Left renal cortex interstitium (tissue), 4 donors: ENCODE measurements around the gene FARP2. TPM values are rescaled to one million over a fixed set of nuclear protein-coding genes. Genes with fewer than 3 reads are reported as not detected.
"Not testable (repeated sequence)": the region's sequence is repeated elsewhere in the genome, so short reads cannot be mapped to it uniquely, and the experiment has no call there.

Experiments
- DNase-seq, 4 donors: peaks; one replicate each; pipeline ENCODE4 v3.0.0-alpha.2; 2013; ENCODE audit warnings: low read depth in 4 of 4, low spot score in 2 of 4, missing footprints in 1 of 4
- polyA plus RNA-seq, 4 donors: library from polyadenylated mRNA; unstranded; fragments of 120-200 nt; gene quantifications; one replicate each; pipeline ENCODE4 v1.2.1, GENCODE V29; 2013; ENCODE audit not compliant: insufficient read length in 4 of 4

The FARP2 gene
- polyA plus RNA-seq, 4 donors: 44.4 to 65.8 (median 54.5) TPM

DNA sequence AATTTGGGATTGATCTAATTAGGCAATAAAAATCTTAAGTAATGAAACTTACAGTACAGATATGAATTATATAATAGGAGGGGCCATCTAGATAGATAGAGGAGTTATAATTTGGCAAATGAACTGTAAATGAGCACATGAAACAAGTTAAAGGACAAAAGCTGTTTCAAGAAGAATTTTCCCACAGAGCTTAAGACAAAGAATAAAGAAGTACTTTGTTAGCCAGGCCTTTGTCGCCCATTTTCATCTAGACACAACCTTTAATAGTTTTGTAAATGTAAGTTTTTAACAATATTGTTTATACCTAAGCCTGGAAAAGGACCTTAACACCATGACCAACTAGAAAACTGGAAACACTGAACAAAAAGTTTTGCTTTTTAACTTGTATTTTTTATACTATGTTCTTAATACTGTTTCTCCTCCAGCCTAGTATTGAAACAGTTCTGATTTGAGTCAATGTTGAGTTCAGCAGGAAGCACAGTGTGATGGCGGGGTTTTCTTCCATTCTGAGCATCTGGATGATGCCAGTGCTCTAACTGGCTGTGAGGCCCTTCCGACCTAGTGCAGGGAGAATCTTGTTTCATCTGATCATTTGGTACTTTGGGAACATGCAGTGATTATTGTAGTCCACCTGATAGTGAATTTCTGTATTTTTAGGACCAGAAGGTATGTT, 37.6 kb downstream of the FARP2 start:
- no peak for DNase-seq

DNA sequence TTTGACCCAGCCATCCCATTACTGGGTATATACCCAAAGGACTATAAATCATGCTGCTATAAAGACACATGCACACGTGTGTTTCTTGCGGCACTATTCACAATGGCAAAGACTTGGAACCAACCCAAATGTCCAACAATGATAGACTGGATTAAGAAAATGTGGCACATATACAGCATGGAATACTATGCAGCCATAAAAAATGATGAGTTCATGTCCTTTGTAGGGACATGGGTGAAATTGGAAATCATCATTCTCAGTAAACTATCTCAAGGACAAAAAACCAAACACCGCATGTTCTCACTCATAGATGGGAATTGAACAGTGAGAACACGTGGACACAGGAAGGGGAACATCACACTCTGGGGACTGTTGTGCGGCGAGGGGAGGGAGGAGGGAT, 40.7 kb downstream of the FARP2 start:
- DNase-seq: not testable (repeated sequence)

DNA sequence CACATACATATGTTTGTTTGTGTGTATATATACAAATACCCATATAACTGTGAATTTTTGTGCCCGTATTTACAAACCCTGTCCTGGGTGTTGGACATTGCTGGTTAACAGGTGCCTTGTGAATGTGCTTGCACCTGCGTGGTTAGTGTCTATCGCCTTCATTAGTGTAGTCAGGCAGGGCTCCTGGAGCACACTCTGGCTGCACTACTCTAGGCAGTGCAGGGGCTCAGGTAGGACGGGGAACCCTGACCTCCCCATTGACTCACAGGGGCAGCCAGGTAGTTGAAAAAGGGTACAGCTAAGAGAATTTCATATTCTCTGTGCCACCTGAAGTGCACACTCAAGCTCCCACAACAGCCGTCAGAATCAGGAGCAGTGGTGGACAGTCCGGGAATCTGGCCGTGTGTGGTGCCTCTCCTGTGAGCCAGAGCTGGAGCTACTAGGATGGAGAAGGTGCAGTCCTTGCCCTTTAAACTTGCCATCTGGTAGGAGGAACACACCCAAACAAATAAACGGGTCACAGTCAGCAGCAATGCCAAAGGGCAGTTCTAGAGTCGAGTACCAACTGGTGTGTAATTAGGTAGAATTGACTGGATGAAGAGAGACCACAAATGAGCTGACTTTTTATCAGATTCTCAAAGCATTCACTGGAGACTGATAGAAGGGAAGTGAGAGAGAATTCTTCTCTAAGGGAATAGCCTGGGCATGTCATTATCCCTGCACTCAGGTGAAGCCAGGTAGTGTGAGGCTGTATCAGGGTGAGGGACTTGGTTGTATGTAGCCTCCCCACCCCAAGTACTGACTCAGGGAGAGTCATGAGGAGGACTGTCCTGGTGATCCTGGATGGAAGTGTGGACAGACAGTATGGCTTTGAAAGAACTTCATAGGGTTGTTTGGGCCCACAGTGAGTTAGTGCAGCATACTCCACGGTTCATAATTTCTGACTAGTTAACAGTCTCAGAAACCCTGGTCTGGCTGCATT, 44.1 kb downstream of the FARP2 start:
- no peak for DNase-seq

DNA sequence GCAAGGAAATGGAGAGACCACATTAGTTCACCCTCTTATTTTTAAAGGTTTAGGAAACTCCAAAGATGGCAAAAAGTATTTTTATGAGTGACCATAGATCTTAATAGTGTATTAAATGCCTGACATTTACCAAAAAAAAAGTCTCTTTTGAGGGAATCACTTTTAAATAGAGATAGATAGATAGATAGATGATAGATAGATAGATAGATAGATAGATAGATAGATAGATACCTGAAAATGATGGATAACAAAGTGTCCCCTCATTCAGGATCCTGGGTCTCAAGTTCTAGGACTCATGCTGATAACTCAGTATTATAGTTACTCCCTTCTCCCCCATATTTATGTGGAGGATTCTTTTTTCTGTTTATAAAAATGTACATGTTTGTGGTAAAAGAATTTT, 52.8 kb downstream of the FARP2 start:
- DNase-seq: no peak

DNA sequence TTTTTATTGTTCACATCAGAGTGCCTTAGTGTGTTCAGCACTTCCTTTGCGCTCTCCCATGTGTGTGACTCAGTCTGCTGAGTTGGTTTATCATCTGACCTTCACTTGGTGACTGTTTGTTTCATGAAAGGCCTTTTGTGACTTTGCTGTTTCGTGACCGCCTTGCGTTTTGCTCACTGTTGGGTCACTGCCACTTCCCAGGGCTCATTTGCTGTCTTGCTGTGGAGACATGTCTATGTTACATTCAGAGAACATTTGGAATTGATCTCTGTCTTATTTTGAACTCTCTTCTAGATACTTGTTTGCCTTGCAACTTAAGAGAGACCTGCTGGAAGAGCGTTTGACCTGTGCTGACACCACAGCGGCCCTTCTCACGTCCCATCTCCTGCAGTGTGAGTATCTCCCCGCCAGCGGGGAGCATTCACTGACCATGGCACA, 54.7 kb downstream of the FARP2 start:
- no peak for DNase-seq

DNA sequence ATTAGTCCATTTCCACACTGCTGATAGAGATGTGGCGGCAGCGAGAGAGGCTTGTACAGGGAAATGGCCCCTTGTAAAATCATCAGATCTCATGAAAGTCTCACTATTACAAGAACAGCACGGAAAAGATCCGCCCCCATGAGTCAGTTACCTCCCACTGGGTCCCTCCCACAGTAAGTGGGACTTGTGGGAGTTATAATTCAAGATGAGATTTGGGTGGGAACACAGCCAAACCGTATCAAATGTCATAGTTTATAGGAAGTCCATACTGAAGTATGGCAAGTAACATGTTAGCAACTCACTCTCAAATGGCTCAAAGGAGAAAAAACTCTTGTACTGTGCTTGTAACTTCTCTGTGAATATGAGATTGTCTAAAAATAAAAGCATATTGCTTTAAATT, 56.1 kb downstream of the FARP2 start:
- peak; percentile 21 to 36 (median 22) for DNase-seq

DNA sequence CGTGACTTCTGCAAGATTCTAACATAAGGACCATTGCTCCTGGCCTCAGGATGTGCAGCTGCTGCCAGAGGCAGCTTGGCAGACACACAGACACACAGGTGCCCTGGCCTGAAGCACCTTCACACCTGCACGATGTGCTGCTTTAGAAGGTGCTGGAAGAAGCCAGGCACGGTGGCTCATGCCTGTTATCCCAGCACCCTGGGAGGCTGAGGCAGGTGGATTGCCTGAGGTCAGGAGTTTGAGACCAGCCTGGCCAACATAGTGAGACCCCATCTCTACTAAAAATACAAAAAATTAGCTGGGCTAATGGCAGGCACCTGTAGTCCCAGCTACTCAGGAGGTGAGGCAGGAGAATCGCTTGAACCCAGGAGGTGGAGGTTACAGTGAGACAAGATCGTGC, 57.4 kb downstream of the FARP2 start:
- not testable (repeated sequence) for DNase-seq

DNA sequence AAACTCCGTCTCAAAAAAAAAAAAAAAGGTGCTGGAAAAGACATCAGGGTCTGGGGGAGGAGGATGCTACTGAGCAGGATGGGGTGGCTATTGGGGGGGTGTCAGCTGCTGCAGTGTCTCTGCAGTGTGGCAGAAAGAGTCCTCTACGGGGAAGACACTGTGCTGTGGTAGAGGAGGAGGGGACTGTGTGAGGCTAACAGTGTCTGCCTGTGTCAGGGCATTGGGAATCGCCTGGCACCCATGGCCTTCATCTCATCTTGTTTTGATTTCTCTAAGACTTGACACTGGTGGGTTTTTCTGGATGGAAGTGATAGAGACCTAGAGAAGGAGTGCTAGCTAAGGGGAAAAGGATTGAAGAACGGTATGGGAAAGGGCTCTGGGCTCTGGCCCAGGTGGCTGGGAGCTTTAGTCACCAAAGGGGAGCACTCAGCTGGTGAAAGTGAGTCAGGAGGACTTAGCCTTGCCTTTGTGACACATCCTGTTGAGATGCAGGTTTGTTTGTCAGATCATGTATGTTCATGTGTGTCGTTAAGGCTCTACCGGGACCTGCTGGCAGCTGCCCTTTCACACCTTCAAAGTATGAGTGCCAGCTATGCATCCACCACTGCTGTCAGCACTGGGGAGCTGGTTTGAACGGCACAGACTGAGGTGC, 58.0 kb downstream of the FARP2 start:
- no peak for DNase-seq

DNA sequence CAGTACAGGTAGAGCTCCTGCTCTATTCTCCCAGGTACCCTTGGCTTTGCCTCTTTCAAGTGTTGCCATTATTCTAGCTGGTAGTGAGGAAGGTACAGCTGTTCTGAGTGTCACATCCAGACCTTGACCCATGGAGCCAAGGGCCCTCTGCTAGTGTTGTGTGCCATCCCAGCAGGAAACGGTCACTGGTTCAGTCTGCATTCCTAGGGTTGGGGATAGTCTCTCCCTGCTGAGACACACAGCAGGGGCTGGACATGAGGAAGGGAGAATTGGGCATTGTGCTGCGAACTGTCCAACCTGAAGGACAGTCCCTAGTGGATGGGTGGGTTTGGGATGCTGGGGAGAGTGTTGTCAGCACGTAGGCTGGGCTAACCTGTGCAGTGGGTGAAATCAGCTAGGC, 59.1 kb downstream of the FARP2 start:
- DNase-seq: no peak

DNA sequence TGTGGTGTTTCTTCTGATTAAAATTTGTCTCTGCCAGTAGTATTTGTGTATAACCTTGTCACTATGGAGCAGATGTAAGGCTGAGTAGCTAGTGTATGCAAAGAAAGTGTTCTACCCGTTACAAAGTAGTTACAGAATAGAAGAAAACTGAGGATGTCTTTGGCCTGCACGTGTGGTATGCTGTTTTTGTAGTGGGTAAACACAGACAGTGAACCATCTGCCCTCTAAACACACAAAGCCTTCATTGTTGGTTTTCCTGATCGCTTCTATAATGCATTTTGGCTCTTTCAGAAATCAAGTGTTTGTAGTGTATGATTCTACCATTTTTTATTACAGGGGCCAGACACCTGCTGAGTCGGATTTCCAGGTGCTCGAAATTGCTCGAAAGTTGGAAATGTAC, 61.5 kb downstream of the FARP2 start:
- no peak for DNase-seq

DNA sequence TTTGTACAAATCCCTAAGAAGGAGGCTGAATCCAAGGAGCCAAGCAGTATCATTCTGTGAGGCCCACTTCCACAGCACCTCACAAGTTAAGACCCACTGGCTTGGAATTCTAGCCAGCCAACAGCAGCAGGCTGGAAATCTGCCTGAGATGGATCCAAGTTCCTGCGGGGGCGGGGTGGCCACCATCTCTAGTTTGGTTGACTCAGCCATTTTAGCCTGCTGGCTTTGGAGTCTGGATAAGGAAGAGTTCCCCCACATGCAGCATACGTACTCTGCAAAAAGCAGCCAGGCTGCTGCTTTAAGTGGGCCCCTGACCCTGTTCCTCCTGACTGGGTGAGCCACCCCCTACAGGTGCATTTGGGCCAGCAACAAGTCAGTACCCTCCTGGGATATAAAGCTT, 65.2 kb downstream of the FARP2 start:
- no peak for DNase-seq

DNA sequence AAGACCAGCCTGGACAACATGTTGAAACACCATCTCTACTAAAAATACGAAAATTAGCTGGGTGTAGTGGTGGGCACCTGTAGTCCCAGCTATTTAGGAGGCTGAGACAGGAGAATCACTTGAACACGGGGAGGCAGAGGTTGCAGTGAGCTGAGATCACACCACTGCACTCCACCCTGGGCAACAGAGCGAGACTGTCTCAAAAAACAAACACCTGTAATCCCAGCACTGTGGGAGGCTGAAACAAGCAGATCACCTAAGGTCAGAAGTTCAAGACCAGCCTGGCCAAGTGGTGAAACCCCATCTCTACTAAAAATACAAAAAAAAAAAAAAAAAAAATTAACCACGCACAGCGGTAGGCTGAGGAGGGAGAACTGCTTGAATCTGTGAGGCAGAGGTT, 65.9 kb downstream of the FARP2 start:
- DNase-seq: not testable (repeated sequence)

DNA sequence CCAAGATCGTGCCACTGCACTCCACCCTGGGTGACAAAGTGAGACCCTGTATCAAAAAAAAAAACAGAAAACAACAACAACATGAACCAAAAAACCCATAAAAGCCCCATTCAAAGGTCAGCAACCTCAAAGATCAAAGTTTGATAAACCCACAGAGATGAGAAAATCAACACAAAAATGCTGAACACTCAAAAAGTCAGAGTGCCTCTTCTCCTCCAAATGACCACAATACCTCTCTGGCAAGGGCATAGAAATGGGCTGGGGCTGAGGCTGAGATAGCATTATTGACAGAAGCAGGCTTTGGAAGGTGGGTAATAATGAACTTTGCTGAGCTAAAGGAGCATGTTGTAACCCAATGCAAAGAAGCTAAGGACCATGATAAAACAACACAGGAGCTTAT, 66.3 kb downstream of the FARP2 start:
- no peak for DNase-seq

DNA sequence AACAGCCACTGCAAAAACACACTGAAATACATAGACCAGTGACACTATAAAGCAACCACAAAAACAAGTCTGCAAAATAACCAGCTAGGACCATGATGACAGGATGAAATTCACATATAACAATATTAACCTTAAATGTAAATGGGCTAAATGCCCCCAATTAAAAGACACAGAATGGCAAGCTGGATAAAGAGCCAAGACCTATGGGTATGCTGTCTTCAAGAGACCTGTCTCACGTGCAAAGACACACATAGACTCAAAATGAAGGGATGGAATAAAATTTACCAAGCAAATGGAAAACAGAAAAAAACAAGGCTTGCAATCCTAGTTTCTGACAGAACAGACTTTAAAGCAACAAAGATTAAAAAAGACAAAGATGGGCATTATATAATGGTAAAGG, 67.4 kb downstream of the FARP2 start:
- not testable (repeated sequence) for DNase-seq

DNA sequence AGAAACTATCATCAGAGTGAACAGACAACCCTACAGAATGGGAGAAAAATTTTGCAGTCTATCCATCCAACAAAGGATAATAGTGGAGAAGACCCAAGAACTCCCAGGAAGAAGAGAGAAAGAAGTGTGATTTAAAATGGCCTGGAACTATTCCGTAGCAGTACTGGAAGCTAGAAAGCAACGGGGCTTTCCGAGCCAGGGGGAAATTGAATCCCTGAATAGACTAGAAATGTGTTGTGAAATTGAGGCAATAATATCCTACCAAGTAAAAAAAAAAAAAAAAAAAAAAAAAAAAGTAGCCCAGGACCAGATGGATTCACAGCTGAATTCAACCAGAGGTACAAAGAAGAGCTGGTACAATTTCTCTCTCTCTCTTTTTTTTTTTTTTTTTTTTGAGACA, 69.3 kb downstream of the FARP2 start:
- no peak for DNase-seq

DNA sequence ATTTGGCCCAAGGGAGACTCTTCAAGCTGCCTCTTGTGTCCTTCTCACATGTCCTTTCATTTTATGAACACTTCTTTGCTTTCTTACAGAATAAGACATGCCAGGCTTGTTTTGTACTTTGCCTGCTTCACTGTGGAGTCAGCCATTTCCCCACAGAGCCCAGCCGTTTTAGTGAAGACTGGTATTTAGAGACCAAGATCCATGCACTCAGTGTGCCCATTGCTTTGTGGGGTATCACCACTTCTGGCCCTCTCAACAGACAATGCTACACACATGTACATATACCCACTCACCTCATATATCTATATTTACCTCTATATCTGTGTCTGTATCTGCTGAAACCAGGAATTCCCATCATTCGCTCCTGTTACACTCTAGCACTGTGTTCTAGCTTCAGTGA, 74.1 kb downstream of the FARP2 start:
- DNase-seq: no peak

DNA sequence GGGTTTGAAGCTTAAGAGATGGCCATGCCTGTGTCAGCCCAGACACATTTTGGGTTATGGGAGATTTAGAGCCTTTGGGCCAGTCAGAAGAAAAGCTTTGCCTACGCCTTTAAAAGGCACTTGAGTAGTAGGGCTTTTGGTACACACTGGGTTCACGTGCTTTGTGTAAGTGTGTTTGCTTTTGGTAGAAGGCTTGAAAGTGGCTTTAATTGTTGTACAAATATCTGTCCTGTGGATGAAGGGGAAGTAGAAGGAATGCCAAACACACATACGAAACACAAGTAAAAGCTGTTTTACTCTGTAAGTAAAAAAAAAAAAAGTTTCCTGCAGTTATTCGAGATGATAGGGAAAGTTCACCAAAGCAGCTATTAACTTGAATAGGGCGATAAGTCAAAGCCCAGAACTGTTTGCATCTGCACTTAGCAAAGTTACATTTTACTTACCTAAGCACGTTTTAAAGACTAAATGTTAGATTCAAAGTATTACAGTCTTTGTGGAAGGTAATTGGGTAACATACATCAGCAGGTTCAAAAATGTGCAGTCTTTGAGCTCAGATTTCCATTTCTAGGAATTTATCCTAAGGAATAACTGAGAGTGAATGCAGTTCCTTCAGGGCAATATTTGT, 76.9 kb downstream of the FARP2 start:
- DNase-seq: no peak

DNA sequence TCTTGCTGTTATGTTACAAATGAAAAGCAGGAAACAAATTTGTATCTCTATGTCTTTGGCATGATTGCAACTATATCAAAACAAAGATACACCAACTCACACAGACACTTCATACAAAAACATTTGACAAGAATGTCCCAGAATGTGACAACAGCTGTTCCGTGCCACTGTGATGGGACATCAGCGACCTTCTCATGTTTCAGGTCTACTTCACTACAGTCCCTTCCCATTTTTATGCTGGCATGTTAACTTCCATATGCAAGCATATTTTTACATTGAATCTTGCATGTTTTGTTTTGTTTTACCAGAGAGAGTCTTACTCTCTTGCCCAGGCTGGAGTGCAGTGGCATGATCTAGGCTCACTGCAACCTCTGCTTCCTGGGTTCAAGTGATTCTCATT, 81.1 kb downstream of the FARP2 start:
- DNase-seq: no peak

DNA sequence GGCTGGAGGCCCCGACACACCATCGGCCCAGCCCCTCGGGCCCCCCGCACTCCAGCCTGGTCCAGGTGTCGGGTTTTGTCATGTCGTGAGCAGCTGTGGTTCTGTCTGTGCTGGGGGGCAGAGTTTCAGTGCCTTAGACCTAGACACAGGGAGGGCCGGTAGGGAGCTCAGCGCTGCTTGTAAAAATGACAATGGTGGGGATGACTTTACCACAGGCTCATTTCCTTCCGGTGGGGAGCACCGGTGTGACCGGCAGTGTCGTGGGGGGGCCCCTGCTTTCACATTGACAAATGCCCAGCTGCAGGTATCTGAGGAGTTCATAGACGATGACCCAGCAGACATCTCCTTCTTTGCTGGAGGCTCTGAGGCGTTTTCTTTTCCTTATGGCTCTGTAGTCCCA, 85.4 kb downstream of the FARP2 start:
- no peak for DNase-seq

DNA sequence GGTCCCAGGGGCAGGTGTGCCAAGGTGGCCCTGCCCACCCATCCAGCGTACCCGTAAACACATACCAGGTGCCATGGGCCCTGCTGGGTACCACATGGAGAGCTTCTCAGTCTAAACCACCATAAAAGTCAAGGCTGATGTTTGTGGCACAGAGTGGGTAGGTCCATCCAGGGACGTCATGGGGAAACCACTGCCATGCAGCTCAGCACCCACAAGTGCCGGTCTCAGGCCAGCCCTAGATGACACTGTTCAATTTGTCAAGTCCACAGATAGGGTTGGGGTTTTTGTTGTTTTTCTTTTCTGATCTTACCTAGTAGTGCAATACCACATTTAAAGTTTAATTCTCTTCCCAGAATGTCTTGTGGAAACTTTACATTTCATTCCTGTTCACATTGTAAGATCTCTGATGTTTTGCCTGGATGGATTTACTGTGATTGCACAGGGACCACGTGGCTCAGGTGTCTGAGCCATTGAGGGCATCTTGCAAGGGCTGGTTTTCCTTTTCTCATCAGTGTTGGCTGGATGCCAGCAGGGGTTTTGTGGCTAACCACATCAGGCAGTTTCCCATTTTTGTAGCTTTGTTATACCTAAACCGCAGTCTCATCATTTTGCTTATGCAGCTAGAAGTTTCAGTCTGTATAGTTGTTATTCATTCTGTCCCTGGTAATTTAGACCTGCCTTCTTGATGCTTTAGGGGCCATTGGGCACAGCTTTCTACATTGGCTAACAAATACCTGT, 87.6 kb downstream of the FARP2 start:
- DNase-seq: no peak
